SK-N-SH (cell line): ENCODE data around the gene HAGH. TPM values are rescaled to one million over a fixed set of nuclear protein-coding genes. Genes with fewer than 3 reads are reported as not detected.

Experiments used
- CTCF ChIA-PET: fragments of 300-600, 350-600 bp; formaldehyde crosslinking; extraction: SDS; loops from one replicate; lab custom pipeline; 2021; lab: Yijun Ruan, JAX
- POLR2A ChIA-PET: fragments of 350-600 bp; sonication (Branson Sonifier 250); formaldehyde crosslinking; extraction: SDS; loops from one replicate; lab custom pipeline; 2020; ENCODE audit warnings: antibody characterized with exemption, inconsistent platforms; lab: Yijun Ruan, JAX
- DNase-seq: peaks from one replicate; pipeline ENCODE4 v3.0.0; 2012
- H2AFZ ChIP-seq: fragments of 200-600 bp; sonication (generic); 2 replicates; pipeline ENCODE4 v1.8.1; 2016; ENCODE audit warnings: antibody characterized with exemption, mild to moderate bottlenecking, low read depth
- H3F3A ChIP-seq: fragments of 200-600 bp; sonication (generic); replicated peaks from 2 replicates; pipeline ENCODE3; 2016; ENCODE audit warnings: antibody characterized with exemption, mild to moderate bottlenecking; ENCODE audit not compliant: insufficient read depth
- H3K27ac ChIP-seq, 2 experiments: fragments of 200-500 bp in 1 of 2; fragments of 200-600 bp in 1 of 2; sonication (Bioruptor generic) in 1 of 2; sonication (generic), shearing (Covaris generic) in 1 of 2; 2 replicates each; pipeline versions ENCODE4 v1.5.1 to v1.6.1; 2014 to 2016; ENCODE audit warnings: low read depth in 2 of 2, inconsistent platforms in 1 of 2, low read length in 1 of 2, mild to moderate bottlenecking in 1 of 2, mixed read lengths in 1 of 2
- H3K27me3 ChIP-seq: fragments of 200-600 bp; sonication (generic), shearing (Covaris generic); 2 replicates; pipeline ENCODE4 v1.6.1; 2016; ENCODE audit warnings: mixed run types; ENCODE audit not compliant: insufficient read depth
- H3K36me3 ChIP-seq, 2 experiments: fragments of 200-500 bp in 1 of 2; fragments of 200-600 bp in 1 of 2; sonication (Bioruptor generic) in 1 of 2; sonication (generic) in 1 of 2; replicated peaks in 1 of 2; 2 replicates each; pipeline versions ENCODE3 to v1.5.1; 2014 to 2016; ENCODE audit warnings: low read length in 1 of 2, mild to moderate bottlenecking in 1 of 2; ENCODE audit not compliant: insufficient read depth in 2 of 2, control insufficient read depth in 1 of 2
- H3K4me1 ChIP-seq, 2 experiments: fragments of 200-500 bp in 1 of 2; fragments of 200-600 bp in 1 of 2; sonication (Bioruptor generic) in 1 of 2; sonication (generic), shearing (Covaris generic) in 1 of 2; 2 replicates each; pipeline versions ENCODE4 v1.5.1 to v1.6.1; 2014 to 2016; ENCODE audit warnings: low read depth in 1 of 2, low read length in 1 of 2, mixed run types in 1 of 2; ENCODE audit not compliant: insufficient read depth in 2 of 2, control insufficient read depth in 1 of 2
- H3K4me2 ChIP-seq: fragments of 200-600 bp; sonication (generic), shearing (Covaris generic); 2 replicates; pipeline ENCODE4 v1.6.1; 2017; ENCODE audit warnings: mixed run types
- H3K4me3 ChIP-seq, 2 experiments: fragments of 200-500 bp in 1 of 2; fragments of 200-600 bp in 1 of 2; sonication (Bioruptor generic) in 1 of 2; sonication (generic), shearing (Covaris generic) in 1 of 2; 2 replicates each; pipeline versions ENCODE4 v1.5.1 to v1.8.1; 2014 to 2016; ENCODE audit warnings: low read depth in 2 of 2, inconsistent platforms in 1 of 2, low read length in 1 of 2, mild to moderate bottlenecking in 1 of 2, mixed read lengths in 1 of 2, moderate library complexity in 1 of 2
- H3K79me2 ChIP-seq: fragments of 200-600 bp; sonication (generic); 2 replicates; pipeline ENCODE4 v1.8.1; 2017; ENCODE audit warnings: mild to moderate bottlenecking; ENCODE audit not compliant: insufficient read depth
- H3K9ac ChIP-seq: fragments of 200-600 bp; sonication (generic); 2 replicates; pipeline ENCODE4 v1.6.1; 2017; ENCODE audit warnings: mixed run types
- H3K9me2 ChIP-seq: fragments of 200-600 bp; sonication (generic); 2 replicates; pipeline ENCODE4 v1.6.1; 2017; ENCODE audit warnings: mixed run types
- H3K9me3 ChIP-seq: fragments of 200-600 bp; sonication (generic); 2 replicates; pipeline ENCODE4 v1.6.1; 2017; ENCODE audit warnings: mixed run types, mild to moderate bottlenecking, moderate library complexity
- H4K20me1 ChIP-seq: fragments of 200-600 bp; sonication (generic); 2 replicates; pipeline ENCODE4 v1.6.1; 2017; ENCODE audit warnings: mild to moderate bottlenecking, mixed run types; ENCODE audit not compliant: insufficient read depth
- CTCF ChIP-seq: fragments of 200-600 bp; sonication (generic); IDR thresholded peaks from 2 replicates; pipeline ENCODE4 v1.6.1; 2017; ENCODE audit warnings: antibody characterized with exemption, mild to moderate bottlenecking, moderate library complexity
- EZH2phosphoT487 ChIP-seq: fragments of 200-600 bp; sonication (generic); IDR thresholded peaks from 2 replicates; pipeline ENCODE4 v1.6.1; 2017; ENCODE audit warnings: low read depth, mixed run types, mild to moderate bottlenecking, antibody characterized with exemption, moderate library complexity, borderline replicate concordance
- FOXJ3 ChIP-seq: sonication (generic); formaldehyde crosslinking; IDR thresholded peaks from 2 replicates; pipeline ENCODE4 v1.5.1; 2020; ENCODE audit warnings: mild to moderate bottlenecking, missing genetic modification reagents
- GATA2 ChIP-seq: sonication (generic); formaldehyde crosslinking; IDR thresholded peaks from 2 replicates; pipeline ENCODE4 v1.5.0; 2020; ENCODE audit warnings: mild to moderate bottlenecking, missing genetic modification reagents
- IRF3 ChIP-seq: fragments of 150-350 bp; IDR thresholded peaks from 2 replicates; pipeline ENCODE4 v1.6.1; 2016; ENCODE audit warnings: mild to moderate bottlenecking, low read depth, low read length
- MEF2A ChIP-seq: IDR thresholded peaks from 2 replicates; pipeline ENCODE4 v1.4.0; 2012; ENCODE audit warnings: low read depth, borderline replicate concordance
- NFIC ChIP-seq: IDR thresholded peaks from 2 replicates; pipeline ENCODE4 v1.4.0; 2012; ENCODE audit warnings: borderline replicate concordance
- PBX3 ChIP-seq: IDR thresholded peaks from 2 replicates; pipeline ENCODE4; 2012
- POLR2AphosphoS5 ChIP-seq: IDR thresholded peaks from 2 replicates; pipeline ENCODE4 v1.6.1; 2012; ENCODE audit warnings: low read depth, low read length
- RAD21 ChIP-seq: IDR thresholded peaks from 2 replicates; pipeline ENCODE4 v1.6.1; 2012; ENCODE audit warnings: mild to moderate bottlenecking, low read length
- REST ChIP-seq: IDR thresholded peaks from 2 replicates; pipeline ENCODE4 v1.6.1; 2012; ENCODE audit warnings: mild to moderate bottlenecking, low read depth, low read length, moderate library complexity
- RFX5 ChIP-seq: IDR thresholded peaks from 2 replicates; pipeline ENCODE4 v1.6.1; 2012; ENCODE audit warnings: mild to moderate bottlenecking, improper control_type of control experiment, low read length
- SIN3A ChIP-seq: IDR thresholded peaks from 2 replicates; pipeline ENCODE4 v1.6.1; 2012; ENCODE audit warnings: low read depth, mild to moderate bottlenecking, low read length, moderate library complexity, borderline replicate concordance
- TCF12 ChIP-seq: IDR thresholded peaks from 2 replicates; pipeline ENCODE4 v1.4.0; 2012
- TEAD4 ChIP-seq: IDR thresholded peaks from 2 replicates; pipeline ENCODE4 v1.4.0; 2012; ENCODE audit warnings: mild to moderate bottlenecking, borderline replicate concordance; ENCODE audit not compliant: insufficient read depth
- USF1 ChIP-seq: IDR thresholded peaks from 2 replicates; pipeline ENCODE4 v1.4.0; 2012; ENCODE audit warnings: low read depth, borderline replicate concordance
- USF2 ChIP-seq: fragments of 150-350 bp; IDR thresholded peaks from 2 replicates; pipeline ENCODE4 v1.6.1; 2017; ENCODE audit warnings: antibody characterized with exemption, low read length, low read depth, borderline replicate concordance
- ZBTB33 ChIP-seq: IDR thresholded peaks from 2 replicates; pipeline ENCODE4 v1.4.0; 2012; ENCODE audit warnings: low read depth, borderline replicate concordance
- WGBS: methylation state at CpG from one replicate; pipeline ENCODE4 v1.1.6; 2017; ENCODE audit warnings: low lambda C conversion rate; 5-methylcytosine and 5-hydroxymethylcytosine counted together
- polyA plus RNA-seq, 3 experiments: library from polyadenylated mRNA; depleted of rRNA; stranded (reverse); fragments of >200 nt; gene quantifications; 2 replicates each; pipeline ENCODE4 v1.2.3, GENCODE V29; 2012

The HAGH gene
- polyA plus RNA-seq, 1 of the 3 experiments (the other 2 are of a cell fraction), result 138 TPM

GRCh38 chr16:1776672-1776955 is 50.0 kb downstream of the HAGH start:
- CTCF ChIA-PET, result interaction anchor here (1.4 kb wide), 1 partner anchor 12 kb away, joined by 3 read pairs; no protein-coding TSS in a partner anchor
- H3K36me3 ChIP-seq, result peaks cover 3 to 37% of the 10 kb centered on the region in 2 experiments
- peaks cover 13% of the 10 kb centered on the region; the same call in 1 of the 2 replicates for H4K20me1 ChIP-seq
- H3K4me2 ChIP-seq, result no peak overlapping the region
- no peak overlapping the region for H3K4me3 ChIP-seq
- H3K9ac ChIP-seq, result no peak overlapping the region
- WGBS, result 97% methylated on average over 11 of the region's 13 CpGs
- H3K4me1 ChIP-seq, result peaks cover 0 to 26% of the 10 kb centered on the region in 2 experiments; a peak in 2 of 4 replicates
- no peak overlapping the region for H2AFZ ChIP-seq
- H3K27me3 ChIP-seq, result no peaks in the 10 kb centered on the region
- peaks cover 41% of the 10 kb centered on the region for H3K79me2 ChIP-seq
- H3K9me2 ChIP-seq, result no peaks in the 10 kb centered on the region
- no peaks in the 10 kb centered on the region for H3K9me3 ChIP-seq
- peaks cover 11% of the 10 kb centered on the region for H3F3A ChIP-seq
- POLR2A ChIA-PET, result no interaction called here
- TF ChIP-seq ZBTB33 (no peak), SIN3A (no peak), NFIC (no peak), RFX5 (no peak), GATA2 (no peak), USF2 (no peak), USF1 (no peak), RAD21 (no peak), CTCF (no peak), EZH2phosphoT487 (no peak), REST (no peak), TEAD4 (no peak), IRF3 (no peak), POLR2AphosphoS5 (no peak), PBX3 (no peak), MEF2A (no peak), FOXJ3 (CRISPR knock-in tag) (no peak), TCF12 (no peak)
- no peak for DNase-seq
- H3K27ac ChIP-seq, result no peak overlapping the region
